K562 (cell line): ENCODE data around the gene ERF. TPM values are rescaled to one million over a fixed set of nuclear protein-coding genes. Genes with fewer than 3 reads are reported as not detected.

ENCODE experiments used
- BHLHE40 ChIP-seq: IDR thresholded peaks from 2 replicates; pipeline ENCODE4 v1.6.1; 2011; ENCODE audit warnings: low read length, improper control_type of control experiment
- BRD4 ChIP-seq: fragments of 200-600 bp; sonication (generic); IDR thresholded peaks from 2 replicates; pipeline ENCODE4 v1.6.1; 2017; ENCODE audit warnings: inconsistent platforms
- CHD4 ChIP-seq: fragments of 200-600 bp; sonication (generic); IDR thresholded peaks from 3 replicates; pipeline ENCODE4 v1.6.1; 2012; ENCODE audit warnings: low read depth, mild to moderate bottlenecking, mixed read lengths, low read length, inconsistent platforms; ENCODE audit not compliant: insufficient read depth, insufficient replicate concordance, poor library complexity, severe bottlenecking
- EGR1 ChIP-seq: fragments of 450-650 bp; conservative IDR thresholded peaks from 2 replicates; pipeline ENCODE4 v1.6.1; 2017; ENCODE audit warnings: mild to moderate bottlenecking
- HDAC3 ChIP-seq: fragments of 450-650 bp; IDR thresholded peaks from 2 replicates; pipeline ENCODE4 v1.6.1; 2018; ENCODE audit warnings: borderline replicate concordance, mild to moderate bottlenecking, moderate library complexity; ENCODE audit not compliant: partially characterized antibody
- MAZ ChIP-seq, 2 experiments: fragments of 450-650 bp in 1 of 2; sonication (generic) in 1 of 2; formaldehyde crosslinking; IDR thresholded peaks in 1 of 2; conservative IDR thresholded peaks in 1 of 2; 2 replicates each; pipeline versions ENCODE4 v1.4.0 to v1.5.0; 2020; ENCODE audit warnings: mild to moderate bottlenecking in 1 of 2, missing genetic modification reagents in 1 of 2
- MEIS2 ChIP-seq: fragments of 450-650 bp; IDR thresholded peaks from 2 replicates; pipeline ENCODE4 v1.6.1; 2014; ENCODE audit warnings: mild to moderate bottlenecking; ENCODE audit not compliant: partially characterized antibody
- MYNN ChIP-seq, 2 experiments: sonication (generic); formaldehyde crosslinking in 1 of 2; IDR thresholded peaks; 2 replicates each; pipeline versions ENCODE4 v1.5.0 to v1.6.1; 2016 to 2020; ENCODE audit warnings: antibody characterized with exemption in 1 of 2, missing genetic modification reagents in 1 of 2
- RBBP5 ChIP-seq: fragments of 200-600 bp; sonication (generic); IDR thresholded peaks from 2 replicates; pipeline ENCODE4 v1.6.1; 2012; ENCODE audit warnings: borderline replicate concordance, mild to moderate bottlenecking, low read length, control low read depth, inconsistent platforms; ENCODE audit not compliant: insufficient read depth, poor library complexity, severe bottlenecking
- RNF2 ChIP-seq: sonication (generic); IDR thresholded peaks from 2 replicates; pipeline ENCODE4 v1.6.1; 2016
- TAF1 ChIP-seq: IDR thresholded peaks from 2 replicates; pipeline ENCODE4 v1.6.1; 2011; ENCODE audit warnings: mild to moderate bottlenecking, low read length, moderate library complexity; ENCODE audit not compliant: insufficient read depth, control insufficient read depth, severe bottlenecking; ENCODE audit errors: extremely low read depth
- TOE1 ChIP-seq, 2 experiments: fragments of 450-650 bp in 1 of 2; sonication (generic) in 1 of 2; formaldehyde crosslinking in 1 of 2; IDR thresholded peaks; 2 replicates each; pipeline versions ENCODE4 v1.7.1 to v1.8.0; 2016 to 2022; ENCODE audit warnings: borderline replicate concordance in 2 of 2, mild to moderate bottlenecking in 2 of 2, antibody characterized with exemption in 1 of 2, inconsistent platforms in 1 of 2, low read depth in 1 of 2, missing genetic modification reagents in 1 of 2, moderate library complexity in 1 of 2
- ZBTB7A ChIP-seq: IDR thresholded peaks from 2 replicates; pipeline ENCODE4 v1.6.1; 2011; ENCODE audit warnings: low read depth, mild to moderate bottlenecking, low read length, moderate library complexity, borderline replicate concordance; ENCODE audit not compliant: control insufficient read depth
- ZNF263 ChIP-seq: sonication (generic); formaldehyde crosslinking; IDR thresholded peaks from 2 replicates; pipeline ENCODE4 v1.8.0; 2022; ENCODE audit warnings: mild to moderate bottlenecking, missing genetic modification reagents, borderline replicate concordance
- ZNF274 ChIP-seq: IDR thresholded peaks from 2 replicates; pipeline ENCODE4 v1.6.1; 2011; ENCODE audit warnings: low read depth, mild to moderate bottlenecking, low read length, moderate library complexity, borderline replicate concordance
- ZNF740 ChIP-seq, 3 experiments: fragments of 200-800 bp in 1 of 3; sonication (Bioruptor generic) in 1 of 3; sonication (generic) in 1 of 3; formaldehyde crosslinking in 1 of 3; IDR thresholded peaks; 2 replicates each; pipeline versions ENCODE4 v1.6.1 to v1.8.0; 2016 to 2022; ENCODE audit warnings: mild to moderate bottlenecking in 2 of 3, missing compliant biosample characterization in 2 of 3, missing genetic modification characterization in 2 of 3, missing genetic modification reagents in 1 of 3
- polyA plus RNA-seq, 8 experiments: library from polyadenylated mRNA; depleted of rRNA in 4 of 8; stranded (reverse) in 5 of 8; unstranded in 3 of 8; fragments of >200 nt; fragmentation: Nextera tagmentation in 2 of 8; fragmentation: Illumina TruSeq in 1 of 8; extraction: Ambion mirVana in 2 of 8; extraction: Trizol in 1 of 8; gene quantifications; 2 replicates each; pipeline versions ENCODE4 v1.2.1 to v1.2.3, GENCODE V29; 2011 to 2014; ENCODE audit warnings: inconsistent platforms in 1 of 8, missing spikeins in 1 of 8
- total RNA-seq, 7 experiments: library from RNA; depleted of rRNA in 6 of 7; stranded (reverse); fragments of >200 nt in 6 of 7; fragmentation: Illumina TruSeq in 2 of 7; extraction: Trizol in 2 of 7; gene quantifications; 2 replicates each; pipeline versions ENCODE4 v1.2.1 to v1.2.3, GENCODE V29; 2011 to 2021; ENCODE audit warnings: low replicate concordance in 1 of 7

ERF gene
- total and polyA plus RNA-seq, 9 of the 15 experiments (the other 6 are each of a cell fraction or from before 2014, with no cell fraction given), result 0.03 to 75.4 (median 27.0) TPM

GRCh38 chr19:42254089-42254849, 659 bp downstream of the ERF start (continued):
- TF ChIP-seq HDAC3 (no peak), TAF1 (peak; percentile 40), MEIS2 (peak; percentile 31), BRD4 (peak; percentile 45; the same call in 1 of the 2 replicates), ZNF274 (no peak), ZNF263 (CRISPR knock-in tag) (peak; percentile 36; the same call in 1 of the 2 replicates), MAZ (CRISPR knock-in tag; conservative IDR thresholded peaks at IDR 0.05 in 1 of 2, IDR thresholded peaks at IDR 0.05 in 1 of 2) (peak; percentile 76 to 89), ZBTB7A (peak; percentile 82), MYNN (IDR thresholded peaks at IDR 0.05) (no peak), MYNN (CRISPR knock-in tag; IDR thresholded peaks at IDR 0.05) (no peak), RBBP5 (peak; percentile 73), BHLHE40 (peak; percentile 26; the same call in 1 of the 2 replicates), CHD4 (peak; percentile 44), TOE1 (IDR thresholded peaks at IDR 0.05; ENCODE audit: borderline replicate concordance) (peak; percentile 88), TOE1 (CRISPR knock-in tag; IDR thresholded peaks at IDR 0.05; ENCODE audit: borderline replicate concordance, low read depth) (no peak), EGR1 (peak; percentile 33), RNF2 (0 out of 2 replicates have a peak, but pooled peaks have one; percentile 62), ZNF740 (CRISPR knock-in tag; IDR thresholded peaks at IDR 0.05) (peak; percentile 73), ZNF740 (tag; IDR thresholded peaks at IDR 0.05) (peak in 1 of 2 experiments; percentile 84; a peak in 2 of 4 replicates)
